SK-N-SH treated with all-trans-retinoic acid at 6 μM for 48 hours (cell line): Measurements from ENCODE around the gene CCDC32.

Source experiments
- ATAC-seq: fragments of 200-7000 bp; cut with Tn5 transposase; 3 replicates; pipeline ENCODE4 v1.9.1; 2020; ENCODE audit warnings: mild to moderate bottlenecking, moderate library complexity
- ARNTL ChIP-seq: fragments of 450-650 bp; formaldehyde crosslinking; IDR thresholded peaks from 2 replicates; pipeline ENCODE4 v1.5.0; 2020; ENCODE audit warnings: low read depth, mild to moderate bottlenecking, moderate library complexity, borderline replicate concordance
- BACH2 ChIP-seq: fragments of 250-450 bp; sonication (Bioruptor Pico); IDR thresholded peaks from 2 replicates; pipeline ENCODE4 v1.9.0; 2021; ENCODE audit warnings: mild to moderate bottlenecking, borderline replicate concordance
- CSDC2 ChIP-seq: fragments of 250-450 bp; sonication (Bioruptor Pico); IDR thresholded peaks from 2 replicates; pipeline ENCODE4 v1.5.0; 2020; ENCODE audit warnings: mild to moderate bottlenecking, moderate library complexity
- ESRRG ChIP-seq: fragments of 250-450 bp; sonication (Bioruptor Pico); IDR thresholded peaks from 2 replicates; pipeline ENCODE4 v1.6.1; 2021; ENCODE audit warnings: mild to moderate bottlenecking
- GLIS3 ChIP-seq: fragments of 250-450 bp; sonication (Bioruptor Pico); IDR thresholded peaks from 2 replicates; pipeline ENCODE4 v1.5.0; 2020; ENCODE audit warnings: mild to moderate bottlenecking, moderate library complexity
- ISL1 ChIP-seq: fragments of 250-450 bp; sonication (Bioruptor Pico); IDR thresholded peaks from 2 replicates; pipeline ENCODE4 v2.1.2; 2022; ENCODE audit warnings: mild to moderate bottlenecking, moderate library complexity
- OSR1 ChIP-seq: fragments of 250-450 bp; sonication (Bioruptor Pico); IDR thresholded peaks from 2 replicates; pipeline ENCODE4 v1.8.0; 2022; ENCODE audit warnings: moderate library complexity, mild to moderate bottlenecking, inconsistent platforms
- PATZ1 ChIP-seq: fragments of 250-450 bp; sonication (Bioruptor Pico); IDR thresholded peaks from 2 replicates; pipeline ENCODE4 v1.8.0; 2020; ENCODE audit warnings: mild to moderate bottlenecking, moderate library complexity, borderline replicate concordance
- PPARA ChIP-seq: fragments of 250-450 bp; sonication (Bioruptor Pico); IDR thresholded peaks from 2 replicates; pipeline ENCODE4 v1.5.0; 2020; ENCODE audit warnings: mild to moderate bottlenecking, borderline replicate concordance
- RARB ChIP-seq: fragments of 250-450 bp; sonication (Bioruptor Pico); IDR thresholded peaks from 2 replicates; pipeline ENCODE4 v1.8.0; 2021; ENCODE audit warnings: mild to moderate bottlenecking, moderate library complexity
- TCF4 ChIP-seq: fragments of 250-450 bp; sonication (Bioruptor Pico); IDR thresholded peaks from 2 replicates; pipeline ENCODE4 v1.8.0; 2021; ENCODE audit warnings: mild to moderate bottlenecking, moderate library complexity, borderline replicate concordance
- TOX ChIP-seq: fragments of 250-450 bp; sonication (Bioruptor Pico); IDR thresholded peaks from 2 replicates; pipeline ENCODE4 v1.8.0; 2021; ENCODE audit warnings: mild to moderate bottlenecking, moderate library complexity, borderline replicate concordance
- TSHZ2 ChIP-seq: fragments of 250-450 bp; sonication (Bioruptor Pico); IDR thresholded peaks from 2 replicates; pipeline ENCODE4 v1.5.0; 2020; ENCODE audit warnings: mild to moderate bottlenecking, moderate library complexity
- ZC3H10 ChIP-seq: fragments of 250-450 bp; sonication (Bioruptor Pico); IDR thresholded peaks from 2 replicates; pipeline ENCODE4 v1.5.1; 2021; ENCODE audit warnings: mild to moderate bottlenecking, moderate library complexity
- ZFP3 ChIP-seq: fragments of 250-450 bp; sonication (Bioruptor Pico); IDR thresholded peaks from 2 replicates; pipeline ENCODE4 v1.5.0; 2020; ENCODE audit warnings: mild to moderate bottlenecking, moderate library complexity
- ZFP30 ChIP-seq: fragments of 450-650 bp; formaldehyde crosslinking; IDR thresholded peaks from 2 replicates; pipeline ENCODE4 v1.5.0; 2022; ENCODE audit warnings: mild to moderate bottlenecking, moderate library complexity
- ZNF565 ChIP-seq: fragments of 450-650 bp; formaldehyde crosslinking; conservative IDR thresholded peaks from 2 replicates; pipeline ENCODE4 v1.5.0; 2020; ENCODE audit warnings: low read depth, mild to moderate bottlenecking, moderate library complexity
- ZNF8 ChIP-seq: fragments of 450-650 bp; formaldehyde crosslinking; IDR thresholded peaks from 2 replicates; pipeline ENCODE4 v1.5.0; 2020; ENCODE audit warnings: mild to moderate bottlenecking, moderate library complexity
- TF ChIP-seq, protein P1 (sequence below): fragments of 250-450 bp; sonication (Bioruptor Pico); IDR thresholded peaks from 2 replicates; pipeline ENCODE4 v1.5.1; 2020; ENCODE audit warnings: low read depth, mild to moderate bottlenecking, moderate library complexity
- TF ChIP-seq, protein P2 (sequence below): fragments of 250-450 bp; sonication (Bioruptor Pico); IDR thresholded peaks from 2 replicates; pipeline ENCODE4 v1.5.1; 2021; ENCODE audit warnings: mild to moderate bottlenecking, moderate library complexity

The CCDC32 gene

DNA sequence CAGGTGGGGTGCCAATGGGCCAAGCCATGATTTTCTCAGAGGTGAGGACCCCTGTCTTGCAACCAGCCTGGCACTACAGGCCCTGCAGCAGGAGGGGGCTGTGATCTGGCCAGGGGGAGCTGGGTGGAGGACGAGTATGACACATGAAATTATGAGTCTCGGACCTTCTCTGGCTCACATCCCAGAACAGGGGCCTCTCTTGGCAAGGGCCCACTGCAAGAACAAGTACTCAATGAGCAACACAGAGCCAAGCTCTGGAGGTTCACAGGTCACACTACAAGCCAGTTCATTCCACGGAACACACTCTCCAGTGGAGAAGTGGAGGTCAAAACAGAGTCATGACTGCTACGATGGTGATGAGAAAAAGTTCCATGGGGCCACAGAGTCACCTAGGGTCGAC, 28.3 kb downstream of the CCDC32 start (continued):
- TF ChIP-seq PPARA (CRISPR knock-in tag) = no peak
- no peak for TF ChIP-seq BACH2
- no peak for TF ChIP-seq ESRRG
- TF ChIP-seq, protein P1, sequence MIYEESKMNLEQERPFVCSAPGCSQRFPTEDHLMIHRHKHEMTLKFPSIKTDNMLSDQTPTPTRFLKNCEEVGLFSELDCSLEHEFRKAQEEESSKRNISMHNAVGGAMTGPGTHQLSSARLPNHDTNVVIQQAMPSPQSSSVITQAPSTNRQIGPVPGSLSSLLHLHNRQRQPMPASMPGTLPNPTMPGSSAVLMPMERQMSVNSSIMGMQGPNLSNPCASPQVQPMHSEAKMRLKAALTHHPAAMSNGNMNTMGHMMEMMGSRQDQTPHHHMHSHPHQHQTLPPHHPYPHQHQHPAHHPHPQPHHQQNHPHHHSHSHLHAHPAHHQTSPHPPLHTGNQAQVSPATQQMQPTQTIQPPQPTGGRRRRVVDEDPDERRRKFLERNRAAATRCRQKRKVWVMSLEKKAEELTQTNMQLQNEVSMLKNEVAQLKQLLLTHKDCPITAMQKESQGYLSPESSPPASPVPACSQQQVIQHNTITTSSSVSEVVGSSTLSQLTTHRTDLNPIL (CRISPR knock-in tag) = no peak

- no peak for ATAC-seq
Observed at GRCh38 chr15:40534371-40534770, 30.5 kb downstream of the CCDC32 start.

DNA sequence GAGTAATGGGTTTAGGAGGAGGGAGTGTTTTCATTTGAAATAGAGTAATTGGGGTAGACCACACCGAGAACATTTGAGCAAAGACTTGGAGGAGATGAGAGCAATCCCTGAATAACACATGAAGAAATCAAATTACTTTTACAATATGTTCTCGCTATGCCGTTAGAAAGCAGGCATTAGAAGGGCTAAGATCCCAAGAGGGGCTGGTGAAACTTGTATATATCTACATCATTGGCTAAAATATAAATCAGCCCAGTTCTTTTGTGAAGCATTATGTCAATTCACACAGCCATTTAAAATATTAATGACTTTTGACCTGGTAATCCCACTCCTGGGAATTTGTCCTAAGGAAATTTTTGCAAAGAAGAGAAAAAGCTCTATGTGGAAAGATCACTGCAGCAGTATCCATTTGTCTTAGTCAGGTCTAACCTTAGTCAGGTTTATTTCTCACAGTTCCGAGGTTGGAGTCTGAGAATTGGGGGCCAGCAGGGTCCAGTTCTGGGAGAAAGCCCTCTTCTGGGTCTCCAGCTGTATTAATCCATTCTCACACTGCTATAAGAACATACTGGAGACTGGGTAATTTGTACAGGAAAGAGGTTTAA, 31.0 kb downstream of the CCDC32 start:
- no peak for TF ChIP-seq ESRRG
- TF ChIP-seq TCF4 (CRISPR knock-in tag) = no peak
- no peak for TF ChIP-seq ISL1 (CRISPR knock-in tag)
- no peak for TF ChIP-seq ZFP3 (CRISPR knock-in tag)
- TF ChIP-seq OSR1 = no peak
- no peak for TF ChIP-seq TSHZ2 (CRISPR knock-in tag)
- no peak for TF ChIP-seq ZFP30 (CRISPR knock-in tag)
- TF ChIP-seq ZNF8 (CRISPR knock-in tag) = no peak
- TF ChIP-seq ARNTL (CRISPR knock-in tag) = no peak
- no peak for TF ChIP-seq RARB (CRISPR knock-in tag)
- TF ChIP-seq PPARA (CRISPR knock-in tag) = no peak
- TF ChIP-seq GLIS3 (CRISPR knock-in tag) = no peak
- no peak for TF ChIP-seq TOX (CRISPR knock-in tag)

More at GRCh38 chr15:40534371-40534770, 30.5 kb downstream of the CCDC32 start:
- TF ChIP-seq ZNF565 (CRISPR knock-in tag) (no peak), GLIS3 (CRISPR knock-in tag) (no peak), ISL1 (CRISPR knock-in tag) (no peak), BACH2 (no peak), ZC3H10 (CRISPR knock-in tag) (no peak), PPARA (CRISPR knock-in tag) (no peak), OSR1 (no peak), CSDC2 (CRISPR knock-in tag) (no peak), ZNF8 (CRISPR knock-in tag) (no peak), ZFP3 (CRISPR knock-in tag) (no peak), TCF4 (CRISPR knock-in tag) (no peak)
- TF ChIP-seq, protein P1 (CRISPR knock-in tag) = no peak
- TF ChIP-seq, protein P2, sequence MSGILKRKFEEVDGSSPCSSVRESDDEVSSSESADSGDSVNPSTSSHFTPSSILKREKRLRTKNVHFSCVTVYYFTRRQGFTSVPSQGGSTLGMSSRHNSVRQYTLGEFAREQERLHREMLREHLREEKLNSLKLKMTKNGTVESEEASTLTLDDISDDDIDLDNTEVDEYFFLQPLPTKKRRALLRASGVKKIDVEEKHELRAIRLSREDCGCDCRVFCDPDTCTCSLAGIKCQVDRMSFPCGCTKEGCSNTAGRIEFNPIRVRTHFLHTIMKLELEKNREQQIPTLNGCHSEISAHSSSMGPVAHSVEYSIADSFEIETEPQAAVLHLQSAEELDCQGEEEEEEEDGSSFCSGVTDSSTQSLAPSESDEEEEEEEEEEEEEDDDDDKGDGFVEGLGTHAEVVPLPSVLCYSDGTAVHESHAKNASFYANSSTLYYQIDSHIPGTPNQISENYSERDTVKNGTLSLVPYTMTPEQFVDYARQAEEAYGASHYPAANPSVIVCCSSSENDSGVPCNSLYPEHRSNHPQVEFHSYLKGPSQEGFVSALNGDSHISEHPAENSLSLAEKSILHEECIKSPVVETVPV (CRISPR knock-in tag) = no peak

DNA sequence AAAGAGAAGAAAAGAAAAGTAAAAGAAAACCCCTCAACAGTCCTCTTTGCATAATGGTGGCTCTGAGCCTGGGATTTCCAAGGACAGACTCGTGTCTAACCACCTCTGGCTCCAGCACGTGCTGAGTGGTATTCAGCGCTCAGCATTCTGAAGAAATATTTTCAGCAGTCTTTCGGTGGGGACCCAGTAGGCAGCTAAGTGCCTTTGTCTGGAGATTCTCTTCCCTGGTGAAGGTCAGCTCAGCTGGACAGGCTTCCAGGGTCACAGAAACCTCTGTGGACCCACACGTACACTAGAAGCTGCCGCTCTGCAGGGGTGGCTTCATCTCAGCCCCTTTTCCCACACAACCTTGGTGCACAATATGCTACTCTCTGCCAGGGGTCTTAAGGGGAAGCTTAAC, 36.0 kb downstream of the CCDC32 start:
- TF ChIP-seq PATZ1 (CRISPR knock-in tag) (no peak), RARB (CRISPR knock-in tag) (no peak), ARNTL (CRISPR knock-in tag) (no peak)
- TF ChIP-seq, all 23 proteins: peak for 0
- no peak for ATAC-seq

More for the DNA sequence above, 31.0 kb downstream of the CCDC32 start:
- no peak for ATAC-seq
